MCF 10A (cell line): ENCODE data around the gene POLR1D. TPM values are rescaled to one million over a fixed set of nuclear protein-coding genes. Genes with fewer than 3 reads are reported as not detected.

Source experiments
- BruUV-seq: library from RNA; stranded (reverse); fragments of 400-500 nt; replicated peaks from 2 replicates; lab custom pipeline; 2021; lab: Mats Ljungman, UMichigan
- CTCF ChIA-PET: fragments of 300-600 bp; sonication (Branson Sonifier 250); formaldehyde crosslinking; extraction: SDS; loops from one replicate; lab custom pipeline; 2021; ENCODE audit warnings: antibody characterized with exemption, inconsistent platforms; lab: Yijun Ruan, JAX
- POLR2A ChIA-PET: fragments of 300-600, 350-650 bp; sonication (Branson Sonifier 250); formaldehyde crosslinking; extraction: SDS; loops from one replicate; lab custom pipeline; 2020; ENCODE audit warnings: antibody characterized with exemption, inconsistent platforms; lab: Yijun Ruan, JAX
- DNase-seq: peaks from one replicate; pipeline ENCODE4 v3.0.0-alpha.2; 2018; ENCODE audit not compliant: unreplicated experiment
- H3K27ac Mint-ChIP-seq: one replicate; pipeline ENCODE4 v1.8.0; 2022; ENCODE audit warnings: mild to moderate bottlenecking, low read depth, mixed read lengths; ENCODE audit not compliant: unreplicated experiment
- H3K27me3 Mint-ChIP-seq: one replicate; pipeline ENCODE4 v1.8.0; 2022; ENCODE audit warnings: mixed read lengths; ENCODE audit not compliant: insufficient read depth, unreplicated experiment
- H3K36me3 Mint-ChIP-seq: one replicate; pipeline ENCODE4 v1.8.0; 2022; ENCODE audit warnings: mild to moderate bottlenecking, moderate library complexity, mixed read lengths; ENCODE audit not compliant: insufficient read depth, unreplicated experiment
- H3K4me1 Mint-ChIP-seq: one replicate; pipeline ENCODE4 v1.8.0; 2022; ENCODE audit warnings: mixed read lengths; ENCODE audit not compliant: insufficient read depth, unreplicated experiment
- H3K4me3 Mint-ChIP-seq: one replicate; pipeline ENCODE4 v1.8.0; 2022; ENCODE audit warnings: mild to moderate bottlenecking, moderate library complexity, mixed read lengths; ENCODE audit not compliant: unreplicated experiment
- H3K9me3 Mint-ChIP-seq: one replicate; pipeline ENCODE4 v1.8.0; 2022; ENCODE audit warnings: mixed read lengths; ENCODE audit not compliant: unreplicated experiment
- intact Hi-C: fragments of 100-400 bp; cut with micrococcal nuclease; formaldehyde crosslinking; loops from 2 replicates; pipeline ENCODE4 v1.14.1; 2022
- total RNA-seq: library from RNA; stranded (reverse); gene quantifications from 2 replicates; pipeline ENCODE4 v1.2.3, GENCODE V29; 2022
- TF ChIP-seq, protein P1 (sequence below): fragments of 200-600 bp; IDR thresholded peaks from one replicate; pipeline ENCODE4 v1.8.0; 2022; ENCODE audit warnings: antibody characterized with exemption, mild to moderate bottlenecking; ENCODE audit not compliant: unreplicated experiment

The POLR1D gene
- total RNA-seq, 1 experiment from 2014 or later = 146 TPM

DNA sequence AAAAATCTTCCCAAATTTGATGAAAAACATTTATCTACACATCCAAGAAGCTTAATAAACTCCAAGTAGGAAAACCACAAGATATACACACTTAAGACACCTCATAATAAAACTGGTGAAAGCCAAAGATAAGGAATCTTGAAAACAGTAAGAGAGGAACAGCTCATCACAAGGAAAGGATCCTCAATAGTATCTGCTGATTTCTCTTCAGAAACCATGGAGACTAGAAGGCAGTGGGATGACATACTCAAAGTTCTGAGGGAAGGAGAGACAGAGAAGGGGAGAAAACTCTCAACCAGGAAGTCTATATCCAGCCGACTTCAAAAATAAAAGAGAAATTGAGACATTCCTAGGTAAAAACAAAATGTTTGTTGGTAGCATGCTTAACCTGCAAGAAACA lies 47.0 kb upstream of the POLR1D start:
- ChIA-PET POLR2A (interaction anchor here (0.6 to 3.4 kb wide), 3 partner anchors 10 to 46 kb away, joined by 3 to 11 read pairs (median 3); partner anchors contain the start of gene LNX2), CTCF (interaction anchor here (0.9 kb wide), 1 partner anchor 9 kb away, joined by 3 read pairs; no protein-coding TSS in a partner anchor)
- Mint-ChIP-seq H3K4me3 (no peak overlapping the region), H3K36me3 (no peaks in the 10 kb centered on the region), H3K4me1 (peaks cover 19% of the 10 kb centered on the region), H3K9me3 (peaks cover 8% of the 10 kb centered on the region), H3K27ac (no peak overlapping the region), H3K27me3 (no peaks in the 10 kb centered on the region)
- TF ChIP-seq, protein P1, sequence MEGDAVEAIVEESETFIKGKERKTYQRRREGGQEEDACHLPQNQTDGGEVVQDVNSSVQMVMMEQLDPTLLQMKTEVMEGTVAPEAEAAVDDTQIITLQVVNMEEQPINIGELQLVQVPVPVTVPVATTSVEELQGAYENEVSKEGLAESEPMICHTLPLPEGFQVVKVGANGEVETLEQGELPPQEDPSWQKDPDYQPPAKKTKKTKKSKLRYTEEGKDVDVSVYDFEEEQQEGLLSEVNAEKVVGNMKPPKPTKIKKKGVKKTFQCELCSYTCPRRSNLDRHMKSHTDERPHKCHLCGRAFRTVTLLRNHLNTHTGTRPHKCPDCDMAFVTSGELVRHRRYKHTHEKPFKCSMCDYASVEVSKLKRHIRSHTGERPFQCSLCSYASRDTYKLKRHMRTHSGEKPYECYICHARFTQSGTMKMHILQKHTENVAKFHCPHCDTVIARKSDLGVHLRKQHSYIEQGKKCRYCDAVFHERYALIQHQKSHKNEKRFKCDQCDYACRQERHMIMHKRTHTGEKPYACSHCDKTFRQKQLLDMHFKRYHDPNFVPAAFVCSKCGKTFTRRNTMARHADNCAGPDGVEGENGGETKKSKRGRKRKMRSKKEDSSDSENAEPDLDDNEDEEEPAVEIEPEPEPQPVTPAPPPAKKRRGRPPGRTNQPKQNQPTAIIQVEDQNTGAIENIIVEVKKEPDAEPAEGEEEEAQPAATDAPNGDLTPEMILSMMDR = no peak
- intact Hi-C loops = no loop called here
- no peak for DNase-seq
- no TSS peak for BruUV-seq

DNA sequence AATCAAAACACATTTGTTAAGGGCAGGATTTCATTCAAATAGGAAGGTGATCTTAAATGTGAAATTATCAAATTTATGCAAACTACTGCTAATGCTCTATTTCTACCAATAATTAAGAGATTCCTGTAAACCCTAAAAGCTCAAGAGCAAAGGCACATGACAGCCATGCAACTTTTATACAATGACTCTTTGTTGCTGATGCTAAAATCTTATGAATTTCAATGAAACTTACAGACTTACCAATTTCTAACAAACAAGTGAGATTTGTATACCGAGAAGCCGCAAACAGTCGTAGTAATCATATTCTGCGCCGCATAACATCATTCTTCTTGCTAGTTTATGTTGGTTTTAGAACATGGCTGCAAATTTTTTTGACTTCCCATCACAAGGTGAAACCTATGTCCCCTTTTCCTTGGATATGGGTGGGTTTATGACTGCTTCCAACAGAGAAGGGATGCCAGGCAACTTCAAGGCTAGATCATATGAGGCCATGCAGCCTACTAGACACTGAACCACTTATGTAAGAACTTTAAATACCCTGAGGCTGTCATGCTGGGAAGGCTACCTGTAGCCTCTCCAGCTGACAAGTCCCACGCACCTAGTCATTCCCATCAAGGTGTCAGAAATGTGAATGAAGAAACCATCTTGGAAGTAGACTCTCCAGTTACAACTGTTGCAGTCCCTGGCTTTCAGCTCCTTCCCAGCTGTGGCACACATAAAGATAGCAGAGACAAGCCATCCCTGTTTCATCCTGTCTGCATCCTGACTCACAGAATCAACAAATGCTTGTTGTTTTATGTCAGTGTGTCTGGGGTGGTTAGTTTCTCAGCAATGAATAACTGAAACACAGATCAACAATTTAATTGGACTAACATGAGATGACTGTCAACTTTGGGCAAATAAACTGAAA lies 43.3 kb upstream of the POLR1D start:
- H3K36me3 Mint-ChIP-seq = peaks cover 13% of the 10 kb centered on the region
- H3K9me3 Mint-ChIP-seq = peaks cover 8% of the 10 kb centered on the region
- no peak overlapping the region for H3K4me3 Mint-ChIP-seq
- POLR2A ChIA-PET = interaction anchor here (1.1 to 2.0 kb wide), 3 partner anchors 24 to 42 kb away, joined by 3 to 11 read pairs (median 6); partner anchors contain the start of gene LNX2
- TF ChIP-seq, protein P1 = no peak
- DNase-seq = peak; percentile 53
- CTCF ChIA-PET = interaction anchor here (0.5 to 0.7 kb wide), 2 partner anchors 44 kb away, joined by 3 read pairs; partner anchors contain the start of gene POLR1D
- H3K27me3 Mint-ChIP-seq = no peaks in the 10 kb centered on the region
- intact Hi-C loops = loop anchor here (1.0 kb wide), 1 partner anchor 42 kb away; the partner anchor contains the start of gene LNX2
- H3K27ac Mint-ChIP-seq = peak overlapping the region; percentile 69
- BruUV-seq = no TSS peak
- peaks cover 10% of the 10 kb centered on the region for H3K4me1 Mint-ChIP-seq

DNA sequence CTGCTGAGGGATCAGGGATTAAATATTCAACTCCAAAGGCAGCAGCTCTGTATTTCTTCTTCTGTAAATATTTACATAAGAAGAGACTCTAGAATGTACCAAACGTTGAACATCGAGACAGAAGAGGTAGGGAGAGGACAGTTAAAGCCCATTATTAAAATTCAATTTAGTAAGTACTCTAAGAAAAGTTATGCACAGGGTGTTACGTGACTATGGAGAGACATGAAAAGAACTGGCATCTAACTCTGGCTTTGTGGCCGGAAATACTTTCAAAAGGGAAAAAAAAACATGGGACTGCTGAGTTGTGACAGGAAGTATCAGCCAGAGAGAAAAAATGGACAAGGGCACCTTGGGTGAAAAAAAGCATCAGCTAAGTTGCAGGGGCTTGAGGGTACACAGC lies 38.0 kb upstream of the POLR1D start:
- ChIA-PET POLR2A (no interaction called here), CTCF (no interaction called here)
- H3K9me3 Mint-ChIP-seq = no peaks in the 10 kb centered on the region
- TF ChIP-seq, protein P1 = no peak
- H3K36me3 Mint-ChIP-seq = peaks cover 13% of the 10 kb centered on the region
- no peaks in the 10 kb centered on the region for H3K27me3 Mint-ChIP-seq
- H3K27ac Mint-ChIP-seq = no peak overlapping the region
- no TSS peak for BruUV-seq
- DNase-seq = no peak
- H3K4me1 Mint-ChIP-seq = peaks cover 9% of the 10 kb centered on the region
- intact Hi-C loops = no loop called here
- no peak overlapping the region for H3K4me3 Mint-ChIP-seq
